HG02759 (cell line): ENCODE measurements around the gene TTLL11.
"Not testable (repeated sequence)": the region's sequence is repeated elsewhere in the genome, so short reads cannot be mapped to it uniquely, and the experiment has no call there.

Source experiments
- ATAC-seq: cut with Tn5 transposase; IDR thresholded peaks from one replicate; pipeline ENCODE4 v1.9.1; 2021; ENCODE audit warnings: mild to moderate bottlenecking, moderate library complexity; ENCODE audit not compliant: unreplicated experiment

Gene TTLL11

GRCh38 chr9:121914604-121915303 is 178.4 kb downstream of the TTLL11 start:
- no peak for ATAC-seq

- ATAC-seq, result no peak
These were observed 179.0 kb downstream of the TTLL11 start for GRCh38 chr9:121914017-121914595.

GRCh38 chr9:121912812-121913627 is 180.1 kb downstream of the TTLL11 start:
- no peak for ATAC-seq

- no peak for ATAC-seq
These were observed 182.5 kb downstream of the TTLL11 start for GRCh38 chr9:121910491-121911040.

- ATAC-seq, result no peak
These were observed 184.0 kb downstream of the TTLL11 start for GRCh38 chr9:121909111-121909510.

GRCh38 chr9:121906074-121906870 is 186.8 kb downstream of the TTLL11 start:
- no peak for ATAC-seq

GRCh38 chr9:121902461-121903135 is 190.5 kb downstream of the TTLL11 start:
- no peak for ATAC-seq

GRCh38 chr9:121901616-121902015 is 191.5 kb downstream of the TTLL11 start:
- no peak for ATAC-seq

- ATAC-seq, result no peak
These were observed 192.9 kb downstream of the TTLL11 start for GRCh38 chr9:121900163-121900562.

GRCh38 chr9:121898856-121899255 is 194.3 kb downstream of the TTLL11 start:
- ATAC-seq, result no peak

GRCh38 chr9:121897140-121897539 is 196.0 kb downstream of the TTLL11 start:
- no peak for ATAC-seq

- no peak for ATAC-seq
These were observed 196.6 kb downstream of the TTLL11 start for GRCh38 chr9:121896545-121896943.

- ATAC-seq, result no peak
These were observed 197.1 kb downstream of the TTLL11 start for GRCh38 chr9:121895818-121896544.

- ATAC-seq, result no peak
These were observed 197.8 kb downstream of the TTLL11 start for GRCh38 chr9:121895358-121895757.

- not testable (repeated sequence) for ATAC-seq
These were observed 198.7 kb downstream of the TTLL11 start for GRCh38 chr9:121894380-121894779.

GRCh38 chr9:121893786-121894185 is 199.3 kb downstream of the TTLL11 start:
- ATAC-seq, result no peak

- ATAC-seq, result no peak
These were observed 200.4 kb downstream of the TTLL11 start for GRCh38 chr9:121892706-121893105.

- no peak for ATAC-seq
These were observed 202.4 kb downstream of the TTLL11 start for GRCh38 chr9:121890746-121891145.

- ATAC-seq, result no peak
These were observed 203.0 kb downstream of the TTLL11 start for GRCh38 chr9:121889990-121890563.
